HepG2 (cell line): ENCODE measurements around the gene LRRC4C. TPM values are rescaled to one million over a fixed set of nuclear protein-coding genes. Genes with fewer than 3 reads are reported as not detected.

Experiments used
- ATAC-seq: fragments of 200-7000 bp; cut with Tn5 transposase; 3 replicates; pipeline ENCODE4 v1.9.1; 2020; ENCODE audit warnings: mild to moderate bottlenecking, moderate library complexity
- BruUV-seq: library from RNA; stranded (reverse); fragments of 400-500 nt; replicated peaks from 2 replicates; lab custom pipeline; 2021; lab: Mats Ljungman, UMichigan
- CTCF ChIA-PET: fragments of 300-600 bp; formaldehyde crosslinking; extraction: SDS; loops from one replicate; lab custom pipeline; 2021; ENCODE audit warnings: low total read pairs, inconsistent platforms, low intra/inter-chr PET ratio; lab: Yijun Ruan, JAX
- POLR2A ChIA-PET: fragments of 350-600 bp; sonication (Branson Sonifier 250); formaldehyde crosslinking; loops from one replicate; lab custom pipeline; 2020; ENCODE audit warnings: antibody characterized with exemption, inconsistent platforms; lab: Yijun Ruan, JAX
- DNase-seq: peaks from one replicate; pipeline ENCODE4 v3.0.0-alpha.2; 2015; ENCODE audit warnings: low spot score
- FAIRE-seq: peaks from 3 replicates; lab custom pipeline; 2011; peaks lifted over from hg19 to GRCh38; lab: Jason Lieb, UNC
- H2AFZ ChIP-seq: one replicate; pipeline ENCODE4 v1.6.1; 2011; ENCODE audit warnings: low read length, inconsistent platforms
- H3K27ac ChIP-seq: fragments of 300-600 bp; 3 replicates; pipeline ENCODE4 v1.8.0; 2011; ENCODE audit warnings: mixed run types, mild to moderate bottlenecking, mixed read lengths, low read length, inconsistent platforms; ENCODE audit not compliant: insufficient read depth; ENCODE audit errors: extremely low read length
- H3K27me3 ChIP-seq, 2 experiments: fragments of 200-600 bp in 1 of 2; 2 replicates in 1 of 2; 3 replicates in 1 of 2; pipeline versions ENCODE4 v1.6.0 to v1.8.0; 2011; ENCODE audit warnings: low read length in 2 of 2, mild to moderate bottlenecking in 2 of 2, moderate library complexity in 2 of 2, inconsistent platforms in 1 of 2; ENCODE audit not compliant: insufficient read depth in 2 of 2, control insufficient read depth in 1 of 2
- H3K36me3 ChIP-seq, 2 experiments: fragments of 200-600 bp in 1 of 2; replicated peaks in 1 of 2; 2 replicates in 1 of 2; 3 replicates in 1 of 2; pipeline versions ENCODE4 v1.5.1 to v1.8.0; 2011; ENCODE audit warnings: low read length in 2 of 2, inconsistent platforms in 1 of 2; ENCODE audit not compliant: insufficient read depth in 2 of 2, control insufficient read depth in 1 of 2
- H3K4me1 ChIP-seq: 2 replicates; pipeline ENCODE4 v1.5.1; 2012; ENCODE audit warnings: low read length, inconsistent platforms; ENCODE audit not compliant: insufficient read depth
- H3K4me2 ChIP-seq: 2 replicates; pipeline ENCODE4 v1.6.0; 2011; ENCODE audit warnings: low read depth, low read length, inconsistent platforms
- H3K4me3 ChIP-seq, 3 experiments: fragments of 200-600 bp in 1 of 3; sonication (generic), shearing (Covaris generic) in 1 of 3; replicated peaks in 1 of 3; 2 replicates each; pipeline ENCODE4 v1.5.1; 2011 to 2016; ENCODE audit warnings: low read length in 3 of 3, inconsistent platforms in 2 of 3, low read depth in 2 of 3, mild to moderate bottlenecking in 2 of 3, control low read depth in 1 of 3, mixed read lengths in 1 of 3; ENCODE audit not compliant: insufficient read depth in 1 of 3
- H3K79me2 ChIP-seq: one replicate; pipeline ENCODE4 v1.6.1; 2011; ENCODE audit warnings: low read length, inconsistent platforms; ENCODE audit not compliant: insufficient read depth
- H3K9ac ChIP-seq: 2 replicates; pipeline ENCODE4 v1.6.0; 2011; ENCODE audit warnings: mild to moderate bottlenecking, low read depth, low read length, inconsistent platforms; ENCODE audit not compliant: insufficient read depth
- H3K9me3 ChIP-seq: 2 replicates; pipeline ENCODE4 v1.5.1; 2012; ENCODE audit warnings: mild to moderate bottlenecking, low read length
- H4K20me1 ChIP-seq: 2 replicates; pipeline ENCODE4 v1.6.0; 2011; ENCODE audit warnings: inconsistent platforms, mild to moderate bottlenecking, low read length, moderate library complexity; ENCODE audit not compliant: insufficient read depth
- ATF7 ChIP-seq, 2 experiments: fragments of 450-650 bp in 1 of 2; sonication (generic) in 1 of 2; formaldehyde crosslinking in 1 of 2; IDR thresholded peaks; 2 replicates each; pipeline versions ENCODE4 v1.4.0 to v1.6.1; 2016 to 2020; ENCODE audit warnings: antibody characterized with exemption in 1 of 2, mild to moderate bottlenecking in 1 of 2, missing genetic modification reagents in 1 of 2
- CEBPG ChIP-seq: IDR thresholded peaks from 2 replicates; pipeline ENCODE4 v1.6.1; 2016
- EP300 ChIP-seq, 3 experiments: sonication (generic) in 1 of 3; formaldehyde crosslinking in 1 of 3; IDR thresholded peaks; 2 replicates each; pipeline versions ENCODE4 v1.5.1 to v1.6.1; 2011 to 2020; ENCODE audit warnings: low read depth in 2 of 3, low read length in 2 of 3, borderline replicate concordance in 1 of 3, improper control_type of control experiment in 1 of 3, mild to moderate bottlenecking in 1 of 3, missing genetic modification reagents in 1 of 3, moderate library complexity in 1 of 3
- MLX ChIP-seq: IDR thresholded peaks from 2 replicates; pipeline ENCODE4 v1.6.1; 2016
- MTF2 ChIP-seq: sonication (generic); formaldehyde crosslinking; IDR thresholded peaks from 2 replicates; pipeline ENCODE4 v1.5.0; 2020; ENCODE audit warnings: missing genetic modification reagents, borderline replicate concordance
- NR3C1 ChIP-seq: sonication (generic); formaldehyde crosslinking; IDR thresholded peaks from 2 replicates; pipeline ENCODE4 v1.4.0; 2020; ENCODE audit warnings: missing genetic modification reagents
- PATZ1 ChIP-seq: sonication (generic); formaldehyde crosslinking; IDR thresholded peaks from 2 replicates; pipeline ENCODE4 v1.4.0; 2020; ENCODE audit warnings: missing genetic modification reagents
- PHF5A ChIP-seq: IDR thresholded peaks from one replicate; pipeline ENCODE4 v1.6.1; 2018; ENCODE audit warnings: low read depth, missing genetic modification reagents; ENCODE audit not compliant: unreplicated experiment
- POGZ ChIP-seq: sonication (generic); formaldehyde crosslinking; IDR thresholded peaks from 2 replicates; pipeline ENCODE4 v1.4.0; 2020; ENCODE audit warnings: mild to moderate bottlenecking, missing genetic modification reagents
- ZBTB7A ChIP-seq: sonication (generic); formaldehyde crosslinking; IDR thresholded peaks from 2 replicates; pipeline ENCODE4 v1.8.0; 2022; ENCODE audit warnings: mild to moderate bottlenecking, missing genetic modification reagents
- ZFP62 ChIP-seq: sonication (generic); formaldehyde crosslinking; IDR thresholded peaks from 2 replicates; pipeline ENCODE4 v1.4.0; 2020; ENCODE audit warnings: missing genetic modification reagents
- ZFX ChIP-seq: sonication (generic); formaldehyde crosslinking; IDR thresholded peaks from 2 replicates; pipeline ENCODE4 v1.4.0; 2020; ENCODE audit warnings: mild to moderate bottlenecking, low read depth, missing genetic modification reagents, moderate library complexity
- ZNF383 ChIP-seq: sonication (generic); formaldehyde crosslinking; IDR thresholded peaks from 2 replicates; pipeline ENCODE4 v1.4.0; 2020; ENCODE audit warnings: missing genetic modification reagents, mild to moderate bottlenecking, borderline replicate concordance
- WGBS: methylation state at CpG from one replicate; pipeline ENCODE4 v1.1.6; 2017; ENCODE audit warnings: low lambda C conversion rate; 5-methylcytosine and 5-hydroxymethylcytosine counted together
- in situ Hi-C: cut with HindIII; loops from 2 replicates; pipeline ENCODE4 v1.10.0; 2017; ENCODE audit warnings: low pct_unique_long_range_greater_than_20kb; ENCODE audit not compliant: extremely low pct_ligation_motif_present
- intact Hi-C: fragments of 100-400 bp; cut with micrococcal nuclease; formaldehyde crosslinking; loops from one replicate; pipeline ENCODE4 v1.10.0; 2022; ENCODE audit not compliant: unreplicated experiment
- polyA plus RNA-seq, 8 experiments: library from polyadenylated mRNA; depleted of rRNA in 3 of 8; stranded (reverse) in 7 of 8; unstranded in 1 of 8; fragments of >200 nt; fragmentation: Illumina TruSeq in 4 of 8; extraction: Trizol in 4 of 8; gene quantifications; 2 replicates each; pipeline versions ENCODE4 v1.2.1 to v1.2.3, GENCODE V29; 2011 to 2016; ENCODE audit warnings: low read depth in 4 of 8, missing spikeins in 1 of 8, mixed read lengths in 1 of 8; ENCODE audit not compliant: insufficient read depth in 1 of 8
- total RNA-seq, 5 experiments: library from RNA; depleted of rRNA; stranded (reverse); fragments of >200 nt; fragmentation: Illumina TruSeq; extraction: Trizol; gene quantifications; 2 replicates each; pipeline ENCODE4 v1.2.3, GENCODE V29; 2016; ENCODE audit warnings: low read depth in 1 of 5
- TF ChIP-seq, protein P1 (sequence below): sonication (generic); formaldehyde crosslinking; IDR thresholded peaks from 2 replicates; pipeline ENCODE4 v1.4.0; 2020; ENCODE audit warnings: missing genetic modification reagents
- TF ChIP-seq, protein P2 (sequence below): sonication (generic); formaldehyde crosslinking; IDR thresholded peaks from 2 replicates; pipeline ENCODE4 v1.4.0; 2020; ENCODE audit warnings: missing genetic modification reagents

LRRC4C gene
- total and polyA plus RNA-seq, 2 of the 13 experiments (the other 11 are each of a cell fraction or from before 2014, with no cell fraction given), result not detected

DNA sequence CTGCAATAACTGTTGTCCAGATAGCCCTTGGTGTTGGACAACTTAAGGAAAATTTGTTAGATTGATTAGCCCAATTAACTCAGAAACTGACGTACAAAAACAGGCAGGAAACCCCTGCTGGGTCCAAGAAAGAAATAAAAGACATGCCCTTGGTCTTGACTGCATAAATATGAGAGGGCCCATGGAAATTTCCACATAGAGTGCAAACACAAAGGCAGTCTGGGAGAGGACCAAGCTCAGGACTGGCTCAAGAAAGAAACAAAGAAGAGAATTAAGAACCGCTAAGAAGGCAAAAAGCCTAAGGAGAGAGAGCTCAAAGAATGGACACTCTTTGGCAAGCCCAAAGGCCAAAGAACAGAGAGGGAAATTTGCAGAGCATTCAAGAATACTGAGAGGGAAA is 1243.9 kb downstream of the LRRC4C start:
- no peak overlapping the region for H2AFZ ChIP-seq
- DNase-seq, result no peak
- ATAC-seq, result no peak
- no peaks in the 10 kb centered on the region for H3K9me3 ChIP-seq
- no peak overlapping the region for H3K4me2 ChIP-seq
- no peak overlapping the region for H3K27ac ChIP-seq
- ChIA-PET CTCF (no interaction called here), POLR2A (no interaction called here)
- FAIRE-seq, result no peak
- H3K36me3 ChIP-seq, result no peaks in the 10 kb centered on the region
- no TSS peak for BruUV-seq
- no peak overlapping the region for H3K9ac ChIP-seq
- no peak for TF ChIP-seq CEBPG (CRISPR knock-in tag)
- TF ChIP-seq MLX (CRISPR knock-in tag), result no peak
- no peak for TF ChIP-seq ZFP62 (CRISPR knock-in tag)
- no peak for TF ChIP-seq MTF2
- TF ChIP-seq ATF7 (IDR thresholded peaks at IDR 0.05), result no peak
- no peak for TF ChIP-seq ATF7 (CRISPR knock-in tag; IDR thresholded peaks at IDR 0.05)
- no peak for TF ChIP-seq POGZ
- TF ChIP-seq EP300 (IDR thresholded peaks at IDR 0.05; ENCODE audit: low read depth in 2 of 2, low read length in 2 of 2), result no peak
- no peak for TF ChIP-seq EP300 (CRISPR knock-in tag; IDR thresholded peaks at IDR 0.05; ENCODE audit: borderline replicate concordance)
- in situ Hi-C loops, result no loop called here
- intact Hi-C loops, result no loop called here
- no peaks in the 10 kb centered on the region for H4K20me1 ChIP-seq
- H3K27me3 ChIP-seq, result no peaks in the 10 kb centered on the region
- no peak overlapping the region for H3K4me3 ChIP-seq
- no peaks in the 10 kb centered on the region for H3K79me2 ChIP-seq
- 6% methylated on average over 2 of the region's 2 CpGs for WGBS
- H3K4me1 ChIP-seq, result no peaks in the 10 kb centered on the region

DNA sequence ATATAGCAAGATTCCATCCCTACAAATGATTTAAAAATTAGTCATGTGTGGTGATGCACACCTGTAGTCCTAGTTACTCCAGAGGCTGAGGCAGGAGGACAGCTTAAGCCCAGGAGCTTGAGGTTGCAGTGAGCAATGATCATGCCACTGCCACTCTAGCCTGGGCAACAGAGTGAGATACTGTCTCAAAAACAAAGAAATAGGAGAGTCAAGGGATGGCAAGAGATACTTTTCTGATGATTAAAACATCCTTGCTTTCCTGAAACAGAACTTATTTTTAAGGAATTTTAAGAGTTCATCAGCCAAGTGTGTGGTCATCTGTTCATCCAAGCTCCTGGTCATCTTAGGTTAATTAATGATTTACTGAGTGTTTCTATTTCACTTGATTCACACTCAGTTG is 1252.0 kb downstream of the LRRC4C start:
- Histone ChIP-seq H3K79me2 (no peaks in the 10 kb centered on the region), H3K9me3 (no peaks in the 10 kb centered on the region), H3K36me3 (no peaks in the 10 kb centered on the region), H4K20me1 (no peaks in the 10 kb centered on the region), H2AFZ (no peak overlapping the region), H3K27me3 (no peaks in the 10 kb centered on the region), H3K4me1 (no peaks in the 10 kb centered on the region), H3K9ac (no peak overlapping the region), H3K4me3 (no peak overlapping the region), H3K27ac (no peak overlapping the region), H3K4me2 (no peak overlapping the region)
- intact Hi-C loops (no loop called here), in situ Hi-C loops (no loop called here)
- DNase-seq, result no peak
- ChIA-PET POLR2A (no interaction called here), CTCF (no interaction called here)
- ATAC-seq, result no peak
- BruUV-seq, result no TSS peak
- FAIRE-seq, result no peak
- TF ChIP-seq NR3C1 (CRISPR knock-in tag) (no peak), ZNF383 (CRISPR knock-in tag) (no peak), ZBTB7A (CRISPR knock-in tag) (no peak), PHF5A (CRISPR knock-in tag) (no peak), ZFX (CRISPR knock-in tag) (no peak), PATZ1 (CRISPR knock-in tag) (no peak)
- TF ChIP-seq, protein P1, sequence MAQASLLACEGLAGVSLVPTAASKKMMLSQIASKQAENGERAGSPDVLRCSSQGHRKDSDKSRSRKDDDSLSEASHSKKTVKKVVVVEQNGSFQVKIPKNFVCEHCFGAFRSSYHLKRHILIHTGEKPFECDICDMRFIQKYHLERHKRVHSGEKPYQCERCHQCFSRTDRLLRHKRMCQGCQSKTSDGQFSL (CRISPR knock-in tag), result no peak
- TF ChIP-seq, protein P2, sequence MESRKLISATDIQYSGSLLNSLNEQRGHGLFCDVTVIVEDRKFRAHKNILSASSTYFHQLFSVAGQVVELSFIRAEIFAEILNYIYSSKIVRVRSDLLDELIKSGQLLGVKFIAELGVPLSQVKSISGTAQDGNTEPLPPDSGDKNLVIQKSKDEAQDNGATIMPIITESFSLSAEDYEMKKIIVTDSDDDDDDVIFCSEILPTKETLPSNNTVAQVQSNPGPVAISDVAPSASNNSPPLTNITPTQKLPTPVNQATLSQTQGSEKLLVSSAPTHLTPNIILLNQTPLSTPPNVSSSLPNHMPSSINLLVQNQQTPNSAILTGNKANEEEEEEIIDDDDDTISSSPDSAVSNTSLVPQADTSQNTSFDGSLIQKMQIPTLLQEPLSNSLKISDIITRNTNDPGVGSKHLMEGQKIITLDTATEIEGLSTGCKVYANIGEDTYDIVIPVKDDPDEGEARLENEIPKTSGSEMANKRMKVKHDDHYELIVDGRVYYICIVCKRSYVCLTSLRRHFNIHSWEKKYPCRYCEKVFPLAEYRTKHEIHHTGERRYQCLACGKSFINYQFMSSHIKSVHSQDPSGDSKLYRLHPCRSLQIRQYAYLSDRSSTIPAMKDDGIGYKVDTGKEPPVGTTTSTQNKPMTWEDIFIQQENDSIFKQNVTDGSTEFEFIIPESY (CRISPR knock-in tag), result no peak
